Colon (tissue), 2 donors: ENCODE data around the gene CHAF1A.

Experiments used
- FAIRE-seq: peaks from 2 replicates; lab custom pipeline; 2012; peaks lifted over from hg19 to GRCh38; lab: Jason Lieb, UNC
- donor health status: control.
- donor health status: control.

Gene CHAF1A

GRCh38 chr19:4366666-4367335, 35.6 kb upstream of the CHAF1A start:
- no peak for FAIRE-seq

DNA sequence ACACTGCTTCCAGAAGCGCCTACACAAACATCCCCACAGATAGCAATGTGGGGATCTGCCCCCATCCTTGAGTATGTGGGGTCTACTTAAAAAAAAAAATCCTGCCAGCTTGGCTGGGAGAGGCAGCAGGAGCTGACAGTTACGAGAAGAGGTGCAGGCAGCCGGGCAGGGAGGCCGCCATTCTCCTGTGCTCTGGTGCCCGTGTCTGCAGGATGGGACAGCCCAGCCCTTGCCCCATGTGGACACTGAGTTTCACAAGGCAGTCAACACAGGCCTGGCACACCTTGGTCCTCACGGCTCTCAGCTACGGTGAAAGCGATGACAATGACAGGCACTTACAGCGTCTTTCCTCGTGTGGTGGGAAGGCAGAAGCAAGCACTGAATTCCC, 35.1 kb upstream of the CHAF1A start:
- no peak for FAIRE-seq

GRCh38 chr19:4367781-4368127, 34.7 kb upstream of the CHAF1A start:
- no peak for FAIRE-seq

GRCh38 chr19:4368128-4368820, 34.2 kb upstream of the CHAF1A start:
- FAIRE-seq, result no peak

DNA sequence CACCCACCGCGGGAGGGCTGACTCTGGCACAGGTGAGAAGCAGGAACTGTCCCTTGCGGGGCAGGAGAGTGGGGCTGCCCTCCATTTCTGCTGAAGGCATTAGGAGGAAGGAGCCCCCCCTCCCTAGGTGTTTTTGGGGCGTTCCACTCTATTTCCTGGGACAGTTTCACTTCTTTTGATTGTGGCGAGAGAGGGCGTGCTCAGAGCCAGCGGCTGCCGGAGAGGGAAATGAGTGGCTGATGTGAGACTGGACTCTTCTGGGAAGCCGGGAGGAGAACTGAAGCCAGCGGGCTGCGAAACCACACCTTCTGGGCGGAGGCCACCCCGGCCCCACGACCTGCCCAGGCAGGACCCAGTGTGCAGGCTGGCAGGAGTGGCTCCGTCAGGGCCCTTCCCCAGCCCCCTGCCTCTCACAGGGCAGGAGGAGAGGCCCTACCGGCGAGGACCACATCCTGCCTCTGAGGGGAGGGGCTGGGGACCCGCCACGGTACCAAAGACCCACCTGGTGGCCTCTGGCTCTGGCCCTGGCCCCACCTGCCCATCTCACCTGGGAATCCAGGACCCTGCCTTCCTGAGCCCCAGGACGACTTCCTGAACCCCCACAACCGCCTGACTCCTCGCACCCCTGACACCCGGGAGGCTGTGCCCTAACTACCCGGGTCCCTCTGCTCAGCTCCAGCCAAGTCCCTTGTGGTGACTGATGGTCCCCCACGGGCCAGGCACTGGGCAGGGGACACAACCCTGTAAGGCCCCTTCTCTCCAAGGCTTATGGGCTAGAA, 33.1 kb upstream of the CHAF1A start:
- no peak for FAIRE-seq

- FAIRE-seq, result no peak
Observed at GRCh38 chr19:4369888-4370260, 32.6 kb upstream of the CHAF1A start.

- FAIRE-seq, result no peak
Observed at GRCh38 chr19:4370418-4371041, 31.9 kb upstream of the CHAF1A start.

DNA sequence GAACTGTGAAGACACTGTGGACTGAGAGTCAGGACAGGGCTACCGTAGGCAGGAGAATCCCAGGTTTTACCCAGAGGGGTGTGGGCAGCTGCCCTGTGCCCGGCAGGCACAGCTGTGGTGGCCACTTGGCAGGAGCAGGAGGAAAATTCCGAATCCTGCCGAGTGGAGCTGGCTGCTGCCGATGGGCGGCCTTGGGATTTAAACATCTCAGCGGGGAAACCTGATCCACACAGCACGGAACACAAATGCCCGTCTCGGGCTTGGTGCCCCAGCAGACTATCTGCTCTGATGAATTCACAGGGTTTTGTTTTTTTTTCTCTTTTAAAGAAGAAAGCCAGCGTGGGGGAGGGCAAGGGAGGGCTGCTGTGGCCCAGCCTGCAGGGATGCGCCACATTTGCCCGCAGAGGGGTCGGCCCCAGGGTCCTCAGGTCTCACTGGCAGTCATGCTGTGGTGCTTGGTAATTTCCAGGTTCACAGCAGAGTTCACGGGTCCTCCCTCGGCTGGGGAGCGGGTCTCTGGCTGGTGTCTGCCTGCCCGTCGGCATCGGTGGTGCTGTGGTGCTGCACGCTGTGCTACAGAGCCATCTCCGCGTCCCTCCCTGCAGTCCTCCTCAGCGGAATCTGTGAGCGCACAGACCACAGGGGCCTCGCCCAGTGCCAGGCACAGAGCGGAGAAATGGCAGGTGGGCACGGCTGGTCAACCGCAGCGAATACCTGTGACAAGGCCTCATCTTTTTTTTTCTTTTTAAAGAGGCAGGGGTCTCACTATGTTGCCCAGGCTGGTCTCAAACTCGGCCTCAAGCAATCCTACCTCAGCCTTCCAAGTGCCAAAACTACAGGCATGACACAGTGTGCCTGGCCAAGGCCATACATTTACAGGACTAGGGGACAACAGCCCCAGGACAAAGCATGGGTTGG, 30.9 kb upstream of the CHAF1A start:
- no peak for FAIRE-seq

DNA sequence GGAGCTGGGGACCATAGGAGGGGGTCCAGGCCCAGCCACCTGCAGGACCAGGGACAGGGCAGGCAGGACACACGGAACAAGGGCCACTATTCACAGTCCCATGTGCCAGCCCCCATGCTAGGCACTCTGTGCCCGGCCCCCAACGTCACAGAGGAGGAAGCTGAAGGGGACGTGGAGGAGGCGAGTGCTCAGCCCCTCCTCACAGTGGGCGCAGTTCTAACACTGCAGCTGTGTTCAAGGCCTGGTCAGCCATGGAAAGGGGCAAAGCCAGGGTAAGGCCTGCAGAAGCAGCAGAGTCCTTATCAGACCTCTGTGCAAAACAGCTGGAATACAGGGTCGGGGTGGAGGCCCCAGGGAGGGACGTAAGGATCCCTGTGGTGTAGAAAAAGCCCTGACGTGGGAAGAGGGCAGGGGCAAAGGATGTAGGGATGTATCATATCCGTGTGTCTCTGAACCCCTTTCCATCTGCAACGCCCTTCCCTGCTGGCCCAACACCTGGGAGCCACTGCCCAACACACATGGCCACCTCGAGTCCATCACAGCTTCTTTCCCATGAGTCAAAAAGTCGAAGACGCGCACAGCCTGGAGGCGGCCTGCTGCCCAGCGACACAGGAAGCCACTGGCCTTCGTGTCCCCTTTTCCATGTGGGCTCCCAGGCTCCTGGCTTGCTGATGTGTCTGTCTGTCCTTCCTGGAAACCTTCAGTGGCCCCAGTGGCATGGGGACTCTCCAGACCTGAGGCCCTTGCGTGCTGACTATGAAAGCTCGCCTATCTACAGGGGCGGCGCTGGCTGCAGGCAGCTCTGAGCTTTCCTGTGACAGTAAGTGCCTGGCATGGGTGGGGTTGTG, 30.1 kb upstream of the CHAF1A start:
- no peak for FAIRE-seq

GRCh38 chr19:4373013-4373367, 29.4 kb upstream of the CHAF1A start:
- no peak for FAIRE-seq

DNA sequence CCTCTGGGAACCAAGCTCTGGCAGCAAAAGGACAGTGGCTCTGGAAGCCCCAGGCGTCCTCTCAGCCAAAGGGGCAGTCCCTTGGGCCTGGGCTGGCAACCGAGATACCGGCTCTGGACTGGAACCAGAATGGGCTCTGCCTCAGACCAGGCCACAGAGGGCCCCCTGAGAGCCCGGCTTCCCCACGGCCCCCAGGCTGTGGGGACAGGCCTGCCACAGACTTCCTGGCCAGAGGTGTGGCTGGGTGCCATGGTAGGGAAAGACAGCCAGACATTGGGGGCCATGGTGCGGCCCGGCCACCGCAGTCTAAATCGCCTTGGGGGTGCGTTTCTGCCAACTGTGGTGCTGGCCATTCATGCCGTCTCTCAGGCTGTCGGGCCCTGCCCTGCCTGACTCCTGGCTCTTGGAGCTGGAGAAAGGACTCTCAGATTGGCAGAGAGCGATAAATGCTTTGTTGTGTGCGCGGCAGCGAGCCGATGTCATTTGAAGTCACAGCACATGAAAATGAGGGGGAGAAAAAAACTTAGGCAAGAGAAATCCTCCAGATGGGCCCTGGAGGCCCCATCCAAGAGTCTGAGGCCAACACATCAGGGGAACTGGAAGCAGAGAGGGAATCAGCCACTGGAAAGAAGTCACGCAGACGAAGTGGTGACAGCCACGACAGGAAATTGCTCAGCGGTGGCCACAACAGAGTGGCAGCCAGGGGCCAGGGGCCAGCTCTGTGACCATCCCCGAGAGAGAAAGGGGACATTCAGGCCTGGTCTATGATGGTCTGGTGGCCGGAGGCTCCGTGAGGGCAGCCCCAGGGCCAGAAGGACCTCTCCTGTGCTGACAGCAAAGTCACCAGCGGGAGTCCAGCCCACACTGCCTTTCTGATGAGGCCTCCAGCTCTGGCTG, 28.6 kb upstream of the CHAF1A start:
- FAIRE-seq, result no peak

DNA sequence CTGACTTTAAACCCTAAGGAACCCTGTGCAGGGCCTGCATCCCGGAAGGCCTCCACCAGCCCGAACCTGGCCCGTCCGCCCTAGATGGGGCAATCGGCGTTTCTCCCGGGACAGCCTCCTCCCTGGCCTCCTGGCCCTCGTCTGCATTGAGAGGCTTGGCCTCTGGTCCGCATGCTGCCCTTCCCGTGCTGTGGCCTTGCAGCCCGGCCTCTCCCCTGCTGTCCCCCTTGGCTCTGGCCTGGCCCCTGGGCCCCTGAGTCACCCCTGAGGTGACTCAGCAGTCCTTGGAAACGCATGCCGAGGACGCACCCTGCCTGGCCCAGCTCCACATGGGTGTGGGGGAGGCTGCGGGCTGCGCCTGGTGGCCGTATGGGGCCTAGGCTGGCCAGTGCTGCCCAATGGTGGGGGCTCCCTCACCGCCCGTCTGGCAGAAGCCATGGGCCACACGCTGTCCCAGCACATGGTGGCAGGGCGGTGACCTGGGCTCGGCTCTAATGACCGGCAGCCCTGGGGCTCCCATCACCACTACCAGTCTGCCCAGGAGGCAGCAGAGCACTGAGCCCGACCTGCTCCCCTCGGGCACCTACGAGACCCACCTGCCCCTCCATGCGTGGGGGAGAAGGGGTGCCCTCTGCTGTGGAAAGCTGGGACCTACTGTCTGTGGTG, 27.8 kb upstream of the CHAF1A start:
- FAIRE-seq, result no peak

- FAIRE-seq, result no peak
Observed at GRCh38 chr19:4375164-4376027, 27.0 kb upstream of the CHAF1A start.

DNA sequence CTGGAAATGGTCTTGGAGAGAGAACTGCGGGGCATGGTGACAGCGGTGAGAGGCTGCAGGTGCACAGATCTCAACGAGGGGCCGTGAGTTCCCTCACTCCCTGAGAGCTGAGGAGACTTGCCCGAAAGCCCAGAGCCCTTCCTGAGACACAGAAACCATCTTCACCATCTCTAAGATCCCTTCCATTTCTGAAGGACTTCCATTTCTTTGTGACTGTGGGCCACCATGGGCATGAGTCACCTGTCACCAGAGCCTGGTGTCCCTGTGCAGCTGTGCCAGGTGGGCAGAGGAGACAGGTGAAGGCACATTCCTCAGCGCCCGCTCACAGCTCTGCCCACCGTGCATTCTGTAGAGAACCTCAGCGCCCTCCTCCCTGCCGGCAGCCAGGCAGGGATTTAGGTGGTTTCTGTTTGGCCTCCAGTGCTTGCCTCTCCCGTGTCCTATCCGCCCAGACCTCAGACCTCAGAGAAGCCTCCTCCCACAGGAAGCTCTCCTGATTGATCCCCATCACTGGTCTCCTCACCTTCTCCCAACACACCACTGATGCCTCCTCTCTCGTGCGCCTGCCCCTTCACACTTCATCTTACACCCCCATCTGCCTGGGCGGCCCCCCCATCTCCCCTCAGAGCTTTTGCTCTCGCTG, 26.3 kb upstream of the CHAF1A start:
- FAIRE-seq, result no peak

DNA sequence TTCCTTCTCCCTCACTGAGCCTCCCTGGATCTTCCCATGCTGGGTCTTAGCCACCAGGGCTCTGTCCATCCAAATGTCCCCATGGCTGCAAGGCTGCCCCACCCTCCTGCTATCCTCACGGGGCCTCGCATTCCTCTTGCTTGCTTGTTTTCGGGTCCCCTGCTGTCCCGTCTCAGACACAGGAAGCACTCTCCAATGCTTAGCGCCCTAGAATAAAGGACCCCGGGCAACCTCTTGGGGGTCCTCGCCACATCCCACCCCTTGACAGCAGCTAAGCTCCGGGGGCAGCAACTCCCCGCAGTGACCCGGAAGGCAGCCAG, 25.8 kb upstream of the CHAF1A start:
- FAIRE-seq, result no peak

GRCh38 chr19:4376991-4377781, 25.3 kb upstream of the CHAF1A start:
- no peak for FAIRE-seq

- no peak for FAIRE-seq
Observed at GRCh38 chr19:4378886-4379285, 23.6 kb upstream of the CHAF1A start.
